H9 (cell line): ENCODE data around the gene MBD3L4. TPM values are rescaled to one million over a fixed set of nuclear protein-coding genes. Genes with fewer than 3 reads are reported as not detected.

Source experiments
- DNase-seq: peaks from one replicate; pipeline ENCODE4 v3.0.0-alpha.2; 2017
- H2AFZ ChIP-seq: one replicate; pipeline ENCODE4 v1.6.1; 2013; ENCODE audit warnings: mild to moderate bottlenecking, low read length, control low read depth, moderate library complexity
- H2AK5ac ChIP-seq: 2 replicates; pipeline ENCODE4 v1.6.1; 2013; ENCODE audit warnings: low read length, control low read depth, mixed read lengths; ENCODE audit not compliant: insufficient read length
- H2BK120ac ChIP-seq: one replicate; pipeline ENCODE4 v1.6.1; 2013; ENCODE audit warnings: low read depth, mild to moderate bottlenecking, low read length, control low read depth, inconsistent platforms; ENCODE audit not compliant: poor library complexity, severe bottlenecking
- H2BK12ac ChIP-seq: 2 replicates; pipeline ENCODE4 v1.6.1; 2013; ENCODE audit warnings: low read length, control low read depth, mixed read lengths, low read depth; ENCODE audit not compliant: insufficient read length
- H2BK15ac ChIP-seq: 2 replicates; pipeline ENCODE4 v1.6.1; 2013; ENCODE audit warnings: low read depth, low read length, control low read depth
- H2BK20ac ChIP-seq: one replicate; pipeline ENCODE4 v1.6.1; 2013; ENCODE audit warnings: low read depth, mild to moderate bottlenecking, low read length, control low read depth, inconsistent platforms; ENCODE audit not compliant: poor library complexity, severe bottlenecking
- H2BK5ac ChIP-seq: 2 replicates; pipeline ENCODE4 v1.6.1; 2013; ENCODE audit warnings: low read length, control low read depth, mixed read lengths; ENCODE audit not compliant: insufficient read length
- H3K14ac ChIP-seq: 2 replicates; pipeline ENCODE4 v1.6.1; 2013; ENCODE audit warnings: low read length, control low read depth; ENCODE audit not compliant: insufficient read depth
- H3K18ac ChIP-seq: 2 replicates; pipeline ENCODE4 v1.6.1; 2013; ENCODE audit warnings: low read depth, mild to moderate bottlenecking, mixed read lengths, low read length, control low read depth; ENCODE audit not compliant: insufficient read length
- H3K23ac ChIP-seq: 2 replicates; pipeline ENCODE4 v1.6.1; 2013; ENCODE audit warnings: low read length, control low read depth, mixed read lengths, low read depth; ENCODE audit not compliant: insufficient read length
- H3K23me2 ChIP-seq: 2 replicates; pipeline ENCODE4 v1.6.1; 2013; ENCODE audit warnings: low read depth, mild to moderate bottlenecking, mixed read lengths, low read length, control low read depth; ENCODE audit not compliant: insufficient read length, poor library complexity, severe bottlenecking
- H3K27ac ChIP-seq: 2 replicates; pipeline ENCODE4 v1.5.1; 2013; ENCODE audit warnings: low read length, control low read depth, mixed read lengths, low read depth; ENCODE audit not compliant: insufficient read length
- H3K27me3 ChIP-seq: 2 replicates; pipeline ENCODE4 v1.6.1; 2013; ENCODE audit warnings: low read length, control low read depth, inconsistent platforms; ENCODE audit not compliant: insufficient read depth
- H3K4ac ChIP-seq: 2 replicates; pipeline ENCODE4 v1.6.1; 2013; ENCODE audit warnings: low read depth, mild to moderate bottlenecking, control low read depth, inconsistent platforms, low read length, moderate library complexity
- H3K4me1 ChIP-seq: 2 replicates; pipeline ENCODE4 v1.6.1; 2013; ENCODE audit warnings: low read length, control low read depth, inconsistent platforms; ENCODE audit not compliant: insufficient read depth
- H3K4me2 ChIP-seq: 2 replicates; pipeline ENCODE4 v1.6.1; 2013; ENCODE audit warnings: low read length, control low read depth, mixed read lengths; ENCODE audit not compliant: insufficient read length, insufficient read depth
- H3K56ac ChIP-seq: 2 replicates; pipeline ENCODE4 v1.6.1; 2013; ENCODE audit warnings: low read depth, mild to moderate bottlenecking, mixed read lengths, low read length, control low read depth; ENCODE audit not compliant: insufficient read length
- H3K79me1 ChIP-seq: 2 replicates; pipeline ENCODE4 v1.6.1; 2013; ENCODE audit warnings: low read depth, mild to moderate bottlenecking, moderate library complexity, low read length, control low read depth, inconsistent platforms; ENCODE audit not compliant: insufficient read depth, poor library complexity, severe bottlenecking
- H3K79me2 ChIP-seq: 2 replicates; pipeline ENCODE4 v1.6.1; 2013; ENCODE audit warnings: low read length, control low read depth, inconsistent platforms; ENCODE audit not compliant: insufficient read depth
- H3K9ac ChIP-seq: 2 replicates; pipeline ENCODE4 v1.6.1; 2013; ENCODE audit warnings: low read length, control low read depth, mixed read lengths; ENCODE audit not compliant: insufficient read length; ENCODE audit errors: extremely low read depth
- H3K9me3 ChIP-seq: one replicate; pipeline ENCODE4 v1.6.1; 2013; ENCODE audit warnings: low read depth, low read length, inconsistent platforms; ENCODE audit not compliant: control insufficient read depth
- H3T11ph ChIP-seq: one replicate; pipeline ENCODE4 v1.6.1; 2013; ENCODE audit warnings: mild to moderate bottlenecking, low read length, control low read depth, inconsistent platforms
- H4K20me1 ChIP-seq: one replicate; pipeline ENCODE4 v1.6.1; 2013; ENCODE audit not compliant: control insufficient read depth, insufficient read length, insufficient read depth
- H4K5ac ChIP-seq: 2 replicates; pipeline ENCODE4 v1.6.1; 2013; ENCODE audit warnings: low read depth, mild to moderate bottlenecking, mixed read lengths, low read length, control low read depth; ENCODE audit not compliant: insufficient read length
- H4K8ac ChIP-seq: replicated peaks from 2 replicates; pipeline ENCODE4 v1.6.1; 2013; ENCODE audit warnings: low read length, control low read depth, mixed read lengths, low read depth; ENCODE audit not compliant: insufficient read length
- H4K91ac ChIP-seq: 2 replicates; pipeline ENCODE4 v1.6.1; 2013; ENCODE audit warnings: low read depth, mild to moderate bottlenecking, moderate library complexity, mixed read lengths, low read length, control low read depth; ENCODE audit not compliant: insufficient read length
- H3K27ac Mint-ChIP-seq, 3 experiments: 2 replicates in 2 of 3; 3 replicates in 1 of 3; pipeline ENCODE4 v1.8.0; 2020 to 2021; ENCODE audit warnings: mixed read lengths in 3 of 3, mild to moderate bottlenecking in 1 of 3, moderate library complexity in 1 of 3
- H3K27me3 Mint-ChIP-seq: 2 replicates; pipeline ENCODE4 v1.8.0; 2021; ENCODE audit warnings: low read depth, mild to moderate bottlenecking, moderate library complexity, mixed read lengths
- H3K36me3 Mint-ChIP-seq, 3 experiments: 2 replicates in 2 of 3; 3 replicates in 1 of 3; pipeline ENCODE4 v1.8.0; 2020 to 2021; ENCODE audit warnings: low read depth in 3 of 3, mixed read lengths in 3 of 3; ENCODE audit not compliant: insufficient read depth in 1 of 3
- H3K4me1 Mint-ChIP-seq, 2 experiments: 2 replicates each; pipeline ENCODE4 v1.8.0; 2020; ENCODE audit warnings: mixed read lengths in 2 of 2
- H3K4me3 Mint-ChIP-seq, 2 experiments: 2 replicates in 1 of 2; 3 replicates in 1 of 2; pipeline ENCODE4 v1.8.0; 2020 to 2021; ENCODE audit warnings: mild to moderate bottlenecking in 2 of 2, mixed read lengths in 2 of 2, moderate library complexity in 1 of 2
- H3K9me3 Mint-ChIP-seq, 2 experiments: 2 replicates in 1 of 2; 3 replicates in 1 of 2; pipeline ENCODE4 v1.8.0; 2020; ENCODE audit warnings: mild to moderate bottlenecking in 2 of 2, mixed read lengths in 2 of 2, moderate library complexity in 1 of 2
- WGBS: extraction: QIAGEN DNeasy Blood & Tissue Kit; methylation state at CpG from one replicate; pipeline ENCODE4 v1.1.7; 2013; ENCODE audit warnings: missing lambda C conversion rate, low lambda C conversion rate, mixed read lengths; ENCODE audit not compliant: insufficient read length; ENCODE audit errors: extremely low coverage; 5-methylcytosine and 5-hydroxymethylcytosine counted together
- total RNA-seq: library from RNA; stranded (reverse); gene quantifications from 2 replicates; pipeline ENCODE4 v1.2.1, GENCODE V29; 2021
- TF ChIP-seq, protein P1 (sequence below): fragments of 200-600 bp; sonication (generic); conservative IDR thresholded peaks from 3 replicates; pipeline ENCODE4 v1.8.0; 2021; ENCODE audit warnings: antibody characterized with exemption, mild to moderate bottlenecking

Gene MBD3L4
- total RNA-seq, 1 experiment from 2014 or later: not detected

DNA sequence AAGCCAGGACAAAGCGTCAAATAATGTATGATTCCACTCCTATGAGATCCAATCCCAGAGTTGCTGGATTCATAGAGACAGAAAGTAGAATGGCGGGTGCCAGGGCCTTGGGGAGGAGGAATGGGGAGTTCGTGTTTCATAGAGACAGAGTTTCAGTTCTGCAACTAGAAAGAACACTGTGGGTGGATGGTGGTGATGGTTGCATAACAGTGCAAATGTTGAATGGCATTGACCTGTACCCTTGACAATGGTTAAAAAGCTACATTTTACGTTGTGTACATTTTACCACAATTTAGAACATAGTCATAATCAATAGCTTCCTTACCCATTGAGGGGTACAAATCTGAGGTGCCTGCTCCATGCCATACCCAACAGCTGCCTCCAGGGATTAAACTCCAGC, 52.1 kb downstream of the MBD3L4 start:
- H3K56ac ChIP-seq: no peak overlapping the region
- H2AFZ ChIP-seq: no peak overlapping the region
- Mint-ChIP-seq H3K4me1 (no peaks in the 10 kb centered on the region), H3K27me3 (peaks cover 2% of the 10 kb centered on the region; the same call in 1 of the 2 replicates), H3K4me3 (no peak overlapping the region; a peak in 1 of 5 replicates), H3K9me3 (peaks cover 75 to 81% of the 10 kb centered on the region in 2 experiments), H3K27ac (no peak overlapping the region), H3K36me3 (peaks cover 4 to 27% (median 6%) of the 10 kb centered on the region in 3 experiments; a peak in 6 of 7 replicates)
- no peak overlapping the region for H2BK20ac ChIP-seq
- no peak overlapping the region for H2BK5ac ChIP-seq
- H2BK12ac ChIP-seq: no peak overlapping the region
- H3K23me2 ChIP-seq: no peaks in the 10 kb centered on the region
- no peak overlapping the region for H3K23ac ChIP-seq
- H3K79me1 ChIP-seq: no peaks in the 10 kb centered on the region
- no peak overlapping the region for H2BK120ac ChIP-seq
- H2BK15ac ChIP-seq: no peak overlapping the region
- no peak overlapping the region for H4K8ac ChIP-seq
- H3K4ac ChIP-seq: no peak overlapping the region
- H4K91ac ChIP-seq: no peak overlapping the region
- H3K18ac ChIP-seq: no peak overlapping the region
- no CpG with 5 or more reads among the region's 4 CpGs for WGBS
- peaks cover 66% of the 10 kb centered on the region for H3K9me3 ChIP-seq
- no peak overlapping the region for H3K27ac ChIP-seq
- no peak overlapping the region for H3K4me2 ChIP-seq
- no peak overlapping the region for H3K9ac ChIP-seq
- TF ChIP-seq, protein P1, sequence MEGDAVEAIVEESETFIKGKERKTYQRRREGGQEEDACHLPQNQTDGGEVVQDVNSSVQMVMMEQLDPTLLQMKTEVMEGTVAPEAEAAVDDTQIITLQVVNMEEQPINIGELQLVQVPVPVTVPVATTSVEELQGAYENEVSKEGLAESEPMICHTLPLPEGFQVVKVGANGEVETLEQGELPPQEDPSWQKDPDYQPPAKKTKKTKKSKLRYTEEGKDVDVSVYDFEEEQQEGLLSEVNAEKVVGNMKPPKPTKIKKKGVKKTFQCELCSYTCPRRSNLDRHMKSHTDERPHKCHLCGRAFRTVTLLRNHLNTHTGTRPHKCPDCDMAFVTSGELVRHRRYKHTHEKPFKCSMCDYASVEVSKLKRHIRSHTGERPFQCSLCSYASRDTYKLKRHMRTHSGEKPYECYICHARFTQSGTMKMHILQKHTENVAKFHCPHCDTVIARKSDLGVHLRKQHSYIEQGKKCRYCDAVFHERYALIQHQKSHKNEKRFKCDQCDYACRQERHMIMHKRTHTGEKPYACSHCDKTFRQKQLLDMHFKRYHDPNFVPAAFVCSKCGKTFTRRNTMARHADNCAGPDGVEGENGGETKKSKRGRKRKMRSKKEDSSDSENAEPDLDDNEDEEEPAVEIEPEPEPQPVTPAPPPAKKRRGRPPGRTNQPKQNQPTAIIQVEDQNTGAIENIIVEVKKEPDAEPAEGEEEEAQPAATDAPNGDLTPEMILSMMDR: no peak
- no peaks in the 10 kb centered on the region for H3K27me3 ChIP-seq
- no peaks in the 10 kb centered on the region for H4K20me1 ChIP-seq
- no peak for DNase-seq
- no peak overlapping the region for H3K14ac ChIP-seq
- no peak overlapping the region for H3T11ph ChIP-seq
- H4K5ac ChIP-seq: no peak overlapping the region
- H3K4me1 ChIP-seq: no peaks in the 10 kb centered on the region
- no peaks in the 10 kb centered on the region for H3K79me2 ChIP-seq
- no peak overlapping the region for H2AK5ac ChIP-seq

Other genes starting within 250 kb of the MBD3L4 start
- not detected in 2 replicates for gene ADGRE1, start 152.6 kb downstream of the MBD3L4 start, total RNA-seq
- not detected in 2 replicates for gene MBD3L2B, start 18.7 kb downstream of the MBD3L4 start, total RNA-seq
- gene MBD3L5, start 9.6 kb downstream of the MBD3L4 start, total RNA-seq: not detected in 2 replicates
- not detected in 2 replicates for gene MBD3L2, start 9.1 kb upstream of the MBD3L4 start, total RNA-seq
- not detected in 2 replicates for gene MBD3L3, start 18.5 kb upstream of the MBD3L4 start, total RNA-seq
- gene ZNF557, start 29.5 kb upstream of the MBD3L4 start, total RNA-seq: 10.9 and 12.2 TPM in 2 replicates